GM21447 (cell line): ENCODE measurements around the gene TFCP2L1.

Experiments used
- ATAC-seq: cut with Tn5 transposase; IDR thresholded peaks from one replicate; pipeline ENCODE4 v1.9.1; 2021; ENCODE audit not compliant: unreplicated experiment

TFCP2L1 gene

DNA sequence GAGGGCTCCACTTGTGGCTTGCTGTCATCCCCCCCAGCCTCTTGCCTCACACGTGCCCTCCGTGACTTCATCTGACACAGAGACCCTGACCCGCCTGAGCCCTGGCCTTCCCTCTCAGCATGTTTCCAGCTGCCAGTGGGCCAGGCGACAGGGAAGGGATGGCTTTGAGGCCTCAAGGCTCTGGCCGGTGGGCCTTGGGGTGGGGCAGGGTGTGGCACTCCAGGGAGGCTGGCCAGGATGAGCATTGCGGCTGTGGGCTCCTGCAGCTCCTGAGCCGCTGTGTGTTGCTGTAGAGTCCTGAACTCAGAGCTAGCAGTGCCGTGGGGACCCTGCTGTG lies 85.0 kb downstream of the TFCP2L1 start:
- no peak for ATAC-seq

DNA sequence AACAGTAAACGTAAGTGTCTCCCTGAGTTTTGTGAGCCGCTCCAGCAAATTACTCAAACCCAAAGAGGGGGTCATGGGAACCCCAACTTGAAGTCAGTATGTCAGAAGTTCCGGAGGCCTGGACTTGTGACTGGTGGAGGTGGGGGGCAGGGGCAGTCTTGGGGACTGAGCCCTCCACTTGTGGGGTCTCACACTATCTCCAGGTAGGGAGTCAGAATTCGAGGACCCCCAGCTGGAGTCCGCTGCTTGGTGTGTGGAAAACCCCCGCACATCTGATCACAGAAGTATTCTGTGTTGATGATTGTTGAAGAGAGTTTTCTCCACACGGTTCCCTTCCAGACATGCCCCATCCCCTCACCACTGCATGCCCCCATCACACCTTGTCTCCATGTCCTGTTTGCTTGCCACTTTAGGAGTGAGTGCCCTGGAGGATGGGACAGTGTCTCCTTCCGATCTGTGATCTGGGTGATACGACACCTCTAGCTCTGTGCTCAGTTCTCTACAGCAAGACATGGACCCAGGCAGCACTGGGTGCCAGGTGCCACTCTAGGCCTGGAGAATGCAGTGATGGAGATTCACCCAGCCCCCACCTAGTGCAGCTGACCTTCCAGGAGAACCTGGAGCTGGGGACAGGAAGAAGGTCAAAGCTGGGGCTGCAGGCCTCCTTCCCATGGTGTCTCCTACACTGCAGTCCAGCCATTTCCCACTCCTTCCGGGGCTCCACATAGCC lies 85.6 kb downstream of the TFCP2L1 start:
- no peak for ATAC-seq

DNA sequence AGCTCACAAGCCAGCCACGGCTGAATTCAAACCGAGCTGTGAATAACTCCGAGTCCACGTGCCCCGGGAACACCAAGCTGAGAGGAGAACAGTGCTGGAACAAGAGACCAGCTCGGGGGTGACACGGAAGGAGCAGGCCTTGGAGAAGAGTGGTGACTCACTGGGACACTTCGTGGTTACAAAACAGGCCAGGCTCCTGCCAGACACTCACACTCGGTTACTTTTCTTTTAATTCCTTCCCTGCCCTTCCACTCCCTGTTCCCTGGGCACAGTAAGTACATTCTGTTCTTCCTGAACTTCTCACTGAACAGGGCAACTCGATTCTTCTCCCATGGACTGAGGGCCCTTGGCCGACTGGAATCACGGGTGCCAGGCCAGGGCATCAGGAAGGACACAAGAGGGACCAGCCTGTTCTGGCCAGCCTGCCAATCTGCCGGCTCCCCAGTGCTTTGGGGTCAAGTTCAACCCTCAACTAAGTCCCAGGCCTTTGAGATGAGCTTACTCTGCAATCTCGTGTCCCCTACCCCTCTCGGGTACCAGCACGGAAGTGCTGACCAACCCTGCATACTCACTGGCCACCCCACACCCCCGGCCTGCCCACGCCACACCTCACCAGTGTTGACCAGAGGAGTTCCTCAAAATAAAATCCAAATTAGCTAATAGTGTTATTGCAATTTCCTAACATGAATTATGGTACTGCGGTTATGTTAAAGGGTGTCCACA lies 87.5 kb downstream of the TFCP2L1 start:
- ATAC-seq: no peak

DNA sequence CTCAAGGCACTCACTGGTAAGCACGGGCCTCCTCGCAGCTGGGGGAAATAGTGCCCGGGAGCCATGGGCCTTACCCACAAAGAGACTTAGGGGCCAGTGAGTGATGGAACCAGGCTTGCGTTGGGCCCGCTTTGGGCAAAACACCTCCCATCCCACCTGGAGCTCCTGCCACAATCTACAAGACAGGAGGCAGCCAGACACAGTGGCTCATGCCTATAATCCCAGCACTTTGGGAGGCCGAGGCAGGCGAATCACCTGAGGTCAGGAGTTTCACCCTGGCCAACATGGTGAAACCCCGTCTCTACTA lies 88.2 kb downstream of the TFCP2L1 start:
- no peak for ATAC-seq

DNA sequence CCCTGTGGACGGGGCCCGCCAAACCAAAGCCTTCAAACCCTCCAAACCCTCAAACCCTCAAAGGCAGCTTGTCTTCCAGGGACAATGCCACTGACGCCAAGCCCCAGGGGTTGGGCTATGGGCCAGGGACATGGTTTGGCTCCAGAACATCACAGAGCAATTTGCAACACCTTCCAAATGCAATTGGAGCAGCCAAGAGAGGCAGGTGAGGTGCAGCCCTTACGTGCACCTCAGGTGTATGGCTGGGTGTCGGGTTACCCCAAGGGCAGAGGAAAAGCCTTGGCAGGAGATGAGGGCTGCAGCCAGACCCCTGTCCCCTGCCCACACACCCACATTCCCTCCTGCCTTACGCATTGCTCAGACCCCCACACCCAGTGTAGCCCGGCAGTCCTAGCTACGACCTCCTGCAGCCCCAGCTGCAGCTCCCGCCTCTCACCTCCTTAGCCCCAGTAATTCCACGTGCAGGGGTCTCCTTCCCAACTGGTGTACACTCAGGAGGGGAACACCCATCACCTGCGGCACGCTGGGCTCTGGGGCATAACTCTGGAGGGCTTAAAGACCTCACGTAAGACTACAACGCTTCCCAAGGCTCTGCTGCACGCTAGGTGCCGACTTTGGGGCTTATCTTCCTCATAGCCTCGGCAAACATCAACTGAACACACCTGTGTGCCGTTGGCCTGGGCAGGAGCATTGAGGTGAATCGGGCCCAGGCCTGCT lies 88.7 kb downstream of the TFCP2L1 start:
- ATAC-seq: no peak

DNA sequence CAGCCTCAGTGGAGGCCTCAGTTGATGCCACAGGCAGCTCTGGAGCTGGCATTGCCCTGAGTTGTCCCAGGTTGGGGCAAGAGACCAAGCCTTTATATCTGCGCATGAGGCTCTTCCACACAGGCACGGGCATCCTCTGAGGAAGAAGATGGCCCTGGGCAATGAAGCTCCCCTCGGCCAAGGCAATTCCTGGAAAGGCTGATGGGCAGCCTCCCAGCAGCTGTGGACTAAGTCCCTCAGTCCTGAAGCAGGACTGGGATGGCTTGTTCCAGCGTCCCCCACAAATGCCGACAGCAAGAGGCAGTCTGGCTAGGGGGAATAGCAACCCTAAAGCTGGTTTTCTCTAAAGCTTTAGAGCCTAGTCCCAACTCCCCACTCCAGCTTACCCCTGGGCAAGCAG lies 90.0 kb downstream of the TFCP2L1 start:
- no peak for ATAC-seq

DNA sequence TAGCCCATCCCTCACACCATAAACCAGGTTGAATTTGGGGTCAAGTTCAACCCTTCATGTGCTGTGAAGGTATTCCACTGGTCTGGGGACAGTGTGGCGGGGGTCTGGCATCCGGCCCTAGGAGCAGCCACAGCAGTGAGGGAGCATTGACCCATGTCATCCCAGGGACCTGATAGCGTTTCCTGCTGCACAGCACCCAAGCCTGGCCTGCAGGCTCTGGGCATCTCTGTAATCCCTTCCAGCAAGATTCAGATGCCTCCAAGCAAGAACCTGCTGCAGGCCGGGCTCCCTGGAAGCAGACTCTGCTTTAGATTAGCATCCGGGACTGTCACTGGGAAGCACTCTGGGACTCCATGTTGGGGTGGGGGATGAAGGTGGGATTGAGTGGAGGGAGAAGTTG lies 90.4 kb downstream of the TFCP2L1 start:
- no peak for ATAC-seq

DNA sequence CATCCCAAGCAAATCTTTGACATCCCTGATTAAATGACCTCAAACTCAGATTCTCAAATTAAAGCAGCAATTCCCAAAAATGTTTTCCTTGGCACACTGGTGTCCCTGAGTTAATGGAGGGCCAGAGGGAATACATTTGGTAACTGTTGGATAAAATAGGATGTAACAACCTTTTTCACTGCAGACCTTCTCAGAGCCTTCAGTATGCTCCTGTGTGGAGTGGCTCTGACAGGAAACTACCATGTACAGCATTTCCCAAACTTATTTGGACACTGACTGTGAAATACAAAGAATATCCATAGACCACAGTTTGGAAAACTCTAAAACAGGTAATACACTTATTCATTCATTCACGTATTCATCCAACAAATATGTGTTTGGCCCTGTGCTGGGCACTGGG lies 91.8 kb downstream of the TFCP2L1 start:
- ATAC-seq: no peak

DNA sequence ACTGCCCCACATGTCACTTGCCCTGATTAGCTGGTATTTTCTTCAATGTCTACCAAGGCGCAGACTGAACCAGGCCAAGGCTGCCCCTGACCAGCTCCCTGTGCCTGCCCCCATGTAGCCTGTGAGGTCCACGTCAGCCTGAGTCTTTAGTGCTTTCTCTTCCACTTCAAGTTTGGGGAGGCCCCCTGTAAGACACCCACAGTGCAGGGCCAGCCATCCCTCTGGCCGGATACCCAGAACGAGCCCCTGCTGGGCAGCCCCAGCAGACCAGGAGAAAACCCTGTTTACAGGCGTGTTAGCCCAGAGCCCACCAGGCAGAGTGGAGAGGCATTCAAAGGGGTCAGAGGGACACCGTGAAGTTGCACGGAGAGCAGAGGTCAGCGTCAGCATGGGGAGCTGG lies 92.4 kb downstream of the TFCP2L1 start:
- ATAC-seq: no peak

DNA sequence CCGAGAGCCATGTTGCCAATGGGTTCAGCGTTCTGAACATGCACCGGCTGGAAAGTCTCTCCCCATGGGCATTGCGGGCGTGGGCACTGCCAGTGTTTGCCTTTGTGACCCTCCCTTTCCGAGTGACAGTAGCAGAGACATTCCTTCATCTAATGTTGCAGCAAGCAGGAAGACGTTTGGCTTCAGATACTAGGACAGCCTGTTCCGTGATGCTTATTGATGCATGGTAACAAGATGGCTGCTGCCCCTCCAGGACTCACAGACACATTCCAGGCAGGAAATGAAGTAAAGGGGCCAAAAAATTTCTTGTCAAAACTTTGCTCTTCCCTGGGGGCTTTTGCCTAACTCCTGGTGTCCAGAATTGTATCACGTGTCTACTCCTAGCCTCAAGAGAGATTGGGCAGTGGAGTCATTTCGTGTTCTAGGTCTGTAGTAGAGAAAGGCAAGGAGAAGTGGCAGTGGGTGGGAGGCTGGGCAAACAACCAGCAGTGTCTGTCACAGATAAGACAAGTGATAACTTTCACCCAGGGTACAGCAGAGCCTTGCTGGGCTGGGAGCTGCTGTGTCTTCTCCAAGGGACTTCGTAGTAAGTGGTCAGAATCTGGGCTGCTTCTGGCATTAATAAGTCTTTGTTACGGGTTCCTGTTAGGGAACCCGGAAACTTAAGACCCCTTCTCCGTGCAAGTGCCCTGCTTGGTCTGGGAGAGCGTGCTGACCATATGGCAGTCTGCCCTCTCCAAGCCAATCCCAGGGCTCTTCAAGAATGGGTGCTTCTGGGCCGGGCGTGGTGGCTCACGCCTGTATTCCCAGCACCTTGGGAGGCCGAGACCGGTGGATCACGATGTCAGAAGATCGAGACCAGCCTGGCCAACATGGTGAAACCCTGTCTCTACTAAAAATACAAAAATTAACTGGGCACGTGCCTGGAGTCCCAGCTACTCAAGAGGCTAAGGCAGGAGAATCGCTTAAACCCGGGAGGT lies 93.5 kb downstream of the TFCP2L1 start:
- no peak for ATAC-seq

DNA sequence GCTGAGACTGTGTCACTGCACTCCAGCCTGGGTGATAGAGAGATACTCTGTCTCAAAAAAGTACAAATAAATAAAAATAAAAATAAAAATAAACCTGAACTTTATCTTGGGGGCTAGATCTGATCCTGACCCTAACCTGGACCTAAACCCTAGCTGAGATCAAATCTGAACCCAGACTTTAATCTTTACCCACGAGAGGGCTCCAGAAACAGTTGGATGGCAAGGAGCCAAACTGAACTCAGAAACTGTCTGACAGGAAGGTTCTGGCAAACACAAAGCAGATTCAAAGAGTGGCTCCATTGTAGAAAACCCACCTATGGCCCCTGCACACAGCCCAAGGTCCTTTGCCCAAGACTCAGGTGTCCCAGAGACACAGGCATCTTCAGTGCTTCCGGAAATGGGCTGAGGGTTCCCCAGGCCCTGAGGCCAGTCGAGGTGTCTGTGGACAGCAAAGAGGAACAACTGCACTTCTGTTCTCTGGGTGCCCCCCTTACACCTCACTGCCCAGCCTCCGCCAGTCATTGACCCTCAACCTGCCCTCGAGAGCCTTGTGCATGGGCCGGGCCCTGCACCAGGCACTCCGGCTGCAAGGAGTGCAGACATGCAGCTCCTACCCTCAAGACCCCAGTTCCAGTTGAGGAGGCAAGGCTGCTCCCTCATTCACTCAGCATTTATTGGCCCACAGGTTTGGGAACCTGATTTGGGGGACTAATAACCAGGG lies 95.2 kb downstream of the TFCP2L1 start:
- ATAC-seq: no peak

DNA sequence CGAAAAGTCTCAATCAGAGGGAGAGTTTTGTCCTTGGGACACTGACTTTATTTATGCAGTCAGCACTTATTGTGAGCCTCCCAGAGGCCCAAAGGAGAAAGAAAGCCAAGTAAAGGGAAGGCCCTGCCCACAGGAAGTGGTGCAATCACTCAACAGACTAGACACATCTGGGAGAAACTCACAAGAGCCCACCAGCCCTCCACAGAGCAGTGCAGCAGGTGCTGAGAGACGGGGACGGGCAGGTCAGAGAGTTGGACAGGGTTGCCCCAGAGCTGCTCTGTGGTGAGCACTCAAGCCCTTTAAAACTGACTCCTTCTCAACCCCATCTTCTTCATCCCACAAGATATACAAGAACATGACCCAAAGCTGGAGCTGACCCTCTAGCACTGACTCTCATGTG lies 96.0 kb downstream of the TFCP2L1 start:
- ATAC-seq: no peak

DNA sequence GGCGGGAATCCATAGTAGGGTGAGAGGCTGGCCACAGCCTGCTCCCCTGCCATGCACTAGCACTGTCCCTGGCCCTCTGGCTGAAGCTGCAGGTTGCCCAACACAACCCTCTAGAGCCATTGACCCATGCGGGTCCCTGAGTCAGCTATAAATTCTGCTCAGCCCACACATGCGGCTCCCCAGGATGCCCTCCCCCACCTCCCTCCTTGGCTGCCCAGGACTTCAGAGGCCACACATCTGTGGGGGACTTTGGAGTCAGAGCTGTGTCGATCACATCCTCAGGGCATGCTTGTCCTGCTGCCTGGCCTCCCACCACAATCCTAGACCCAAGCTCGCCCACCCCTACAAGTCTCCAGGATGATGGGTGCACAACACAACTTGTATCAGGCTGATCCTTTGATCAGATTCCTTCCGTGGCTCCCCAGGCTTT lies 97.0 kb downstream of the TFCP2L1 start:
- no peak for ATAC-seq

DNA sequence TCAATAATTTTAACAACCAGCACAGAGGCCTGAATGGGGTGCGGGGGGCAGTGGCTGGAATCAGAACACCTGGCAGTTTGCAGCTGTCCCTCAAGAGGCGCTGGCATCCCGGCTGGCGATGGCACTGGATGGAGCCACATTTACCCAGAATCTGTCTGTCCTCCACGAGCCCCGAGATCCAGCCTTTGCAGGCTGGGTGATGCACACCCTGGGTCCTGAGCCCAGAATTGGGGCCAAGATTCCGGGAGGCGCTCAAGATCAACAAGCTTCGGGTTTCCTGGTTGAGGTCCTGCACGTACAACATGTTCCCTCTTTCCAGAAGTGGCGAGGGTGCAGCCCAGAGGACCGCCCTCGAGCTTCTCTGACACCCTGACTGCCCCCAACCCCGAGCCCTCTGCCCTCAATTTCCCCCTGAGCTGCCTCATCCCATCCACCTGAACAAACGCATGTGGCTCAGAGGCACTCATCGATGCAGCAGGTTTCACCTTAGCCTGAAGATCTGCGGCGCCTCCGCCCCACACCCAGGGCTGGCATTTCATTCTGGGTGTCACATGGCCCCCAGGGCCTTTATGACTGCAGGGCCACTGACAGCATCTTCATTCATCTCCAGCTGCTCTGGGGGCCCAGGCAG lies 97.5 kb downstream of the TFCP2L1 start:
- ATAC-seq: no peak

DNA sequence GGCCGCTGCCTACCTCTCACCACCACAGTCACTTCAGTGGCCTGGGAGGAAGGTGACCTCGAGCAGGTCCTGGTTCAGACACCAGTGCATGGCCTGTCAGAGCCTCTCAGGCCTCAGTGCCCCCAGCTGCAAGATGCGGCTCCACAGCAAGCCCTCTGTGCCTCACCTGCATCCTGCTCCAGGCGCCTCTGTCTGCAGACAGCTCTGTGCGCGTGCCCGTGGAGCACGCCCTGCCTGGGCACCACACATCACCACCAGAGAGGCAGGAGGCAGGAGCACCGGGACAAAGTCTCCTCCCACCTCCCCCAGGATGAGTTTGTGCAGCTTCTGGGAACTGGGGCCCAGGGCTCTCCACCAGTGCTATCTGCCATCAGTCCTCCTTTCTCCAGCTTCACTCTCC lies 98.7 kb downstream of the TFCP2L1 start:
- no peak for ATAC-seq

DNA sequence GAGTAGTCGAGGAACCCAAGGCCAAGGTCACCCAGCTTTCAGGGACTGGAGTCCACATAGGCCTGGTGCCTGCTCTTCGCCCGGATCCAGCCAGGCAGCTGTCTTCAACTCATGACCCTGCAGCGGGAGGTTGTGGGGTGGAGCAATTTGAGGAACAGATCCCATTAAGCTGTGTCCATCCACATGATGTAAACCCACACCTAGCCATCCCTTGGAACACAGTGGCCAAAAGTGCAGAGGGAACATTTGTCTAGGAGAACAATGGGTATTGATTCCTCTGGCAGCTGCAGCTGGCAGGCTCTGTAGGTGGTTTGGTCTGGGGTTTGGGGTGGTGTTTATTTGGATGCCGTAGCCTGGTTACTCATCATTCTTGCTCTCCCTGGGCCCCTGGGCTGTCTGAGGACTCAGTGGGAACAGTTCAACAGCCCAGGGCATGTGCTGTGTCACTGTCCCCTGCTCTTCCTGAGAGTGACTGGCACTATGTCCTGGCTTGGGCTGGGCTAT lies 99.4 kb downstream of the TFCP2L1 start:
- no peak for ATAC-seq

DNA sequence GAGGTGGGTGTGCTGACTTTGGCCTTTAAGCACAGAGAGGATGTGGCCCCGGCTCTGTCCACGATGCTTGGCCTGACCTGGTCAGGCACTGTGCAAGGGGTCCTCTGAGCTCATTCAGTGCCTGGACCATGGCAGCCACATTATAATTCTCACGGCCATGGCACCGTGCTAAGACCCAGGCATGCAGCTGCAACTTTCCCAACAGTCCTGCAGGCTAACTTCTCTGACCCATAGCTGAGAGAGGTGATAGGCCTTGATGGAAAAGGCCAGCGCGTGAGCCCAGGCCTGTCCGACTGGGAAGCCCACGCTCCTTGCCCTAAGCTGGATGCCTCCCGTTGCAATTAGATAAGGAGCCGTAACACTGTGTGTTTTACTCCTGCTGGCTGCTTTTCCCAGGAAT lies 99.9 kb downstream of the TFCP2L1 start:
- no peak for ATAC-seq

DNA sequence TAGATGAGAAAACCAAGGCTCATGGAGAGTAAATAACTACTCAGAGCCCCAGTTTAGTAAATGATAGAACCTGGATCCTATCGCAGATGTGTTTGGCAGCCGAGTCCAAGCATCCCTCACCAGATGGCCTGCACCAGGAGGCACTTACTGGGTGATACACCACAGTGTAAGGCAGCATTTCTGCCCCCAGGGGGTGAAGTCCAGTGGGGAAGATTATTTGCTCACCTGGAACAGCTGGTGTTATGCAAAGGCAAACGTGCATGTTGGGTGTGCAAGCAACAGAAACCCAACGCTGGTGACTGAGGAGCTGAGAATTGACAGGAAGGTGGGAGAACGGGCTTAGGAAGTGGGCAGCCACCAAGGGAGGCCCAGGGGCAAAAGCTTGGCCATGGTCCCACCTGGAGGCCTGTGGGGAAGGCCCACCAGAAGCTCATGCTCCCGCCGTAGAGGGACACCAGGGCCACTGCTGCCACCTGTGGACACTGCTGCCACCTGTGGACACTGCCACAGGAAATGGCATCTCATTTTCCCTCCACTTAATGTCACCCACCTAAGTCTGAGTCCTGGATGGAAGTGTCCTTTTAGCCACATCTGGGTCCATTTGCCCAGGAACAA lies 100.6 kb downstream of the TFCP2L1 start:
- no peak for ATAC-seq

DNA sequence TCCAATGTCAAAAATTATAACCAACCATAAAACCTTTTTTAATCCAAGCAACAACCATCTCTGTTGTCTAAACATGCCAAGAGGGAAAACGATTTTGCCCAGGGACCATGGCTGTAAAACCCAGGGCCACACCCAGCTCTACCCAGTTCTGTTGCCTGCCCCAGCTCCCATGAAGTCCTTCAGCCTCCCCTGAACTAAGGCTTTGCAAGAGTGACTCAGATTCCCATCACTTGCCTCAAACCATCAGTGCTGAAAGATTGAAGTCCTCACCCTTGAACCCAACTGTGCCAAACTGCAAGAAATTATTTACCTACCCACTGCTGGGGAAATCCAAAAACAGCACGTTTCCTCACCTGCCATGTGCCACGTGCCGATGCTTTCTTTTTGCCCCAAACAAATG lies 102.5 kb downstream of the TFCP2L1 start:
- no peak for ATAC-seq
